ENCODE measurements around the gene MCMBP.

GRCh38 chr10:119782981-119783664, 89.5 kb downstream of the MCMBP start:
- no peak for TF ChIP-seq CTCF (IDR thresholded peaks at IDR 0.05)
- TF ChIP-seq POLR2A (IDR thresholded peaks at IDR 0.05), result no peak

Data from testis (tissue), 2 donors.